Measurements from ENCODE around the gene RACGAP1. TPM values are rescaled to one million over a fixed set of nuclear protein-coding genes. Genes with fewer than 3 reads are reported as not detected.
A peak's percentile ranks its signal among the peaks of the same experiment; 100 is the strongest.

Gene RACGAP1
- total RNA-seq, 4 donors from 2014 or later, result 10.5 to 23.7 (median 13.1) TPM

- ATAC-seq, result no peak
- H3K27me3 ChIP-seq, result peaks cover 30% of the 10 kb centered on the region
- TF ChIP-seq POLR2AphosphoS5 (IDR thresholded peaks at IDR 0.05) (no peak), EP300 (IDR thresholded peaks at IDR 0.05) (no peak), POLR2A (IDR thresholded peaks at IDR 0.05) (no peak), CTCF (IDR thresholded peaks at IDR 0.05) (no peak)
- no peaks in the 10 kb centered on the region for H3K36me3 ChIP-seq
- 60 to 100% methylated on average over 1 of the region's 6 CpGs for WGBS, 2 donors (ENCODE audit: low coverage in 1 of 2)
- H3K9me3 ChIP-seq, result no peaks in the 10 kb centered on the region
- H3K27ac ChIP-seq, result peak overlapping the region in 1 of 4 donors; percentile 30
- H3K4me1 ChIP-seq, result peaks cover 0 to 13% (median 8%) of the 10 kb centered on the region in 3 donors
- no peak overlapping the region for H3K4me3 ChIP-seq
These were observed 56.8 kb downstream of the RACGAP1 start for GRCh38 chr12:49968471-49968870.

GRCh38 chr12:49967777-49968250, 57.5 kb downstream of the RACGAP1 start:
- peaks cover 30% of the 10 kb centered on the region for H3K27me3 ChIP-seq
- ATAC-seq, result no peak
- 70 to 100% methylated on average over 1 to 2 of the region's 15 CpGs for WGBS, 2 donors (ENCODE audit: low coverage in 1 of 2)
- peak overlapping the region in 1 of 2 donors; percentile 46 for H3K4me3 ChIP-seq
- peaks cover 0 to 13% (median 8%) of the 10 kb centered on the region in 3 donors for H3K4me1 ChIP-seq
- H3K27ac ChIP-seq, result no peak overlapping the region
- no peaks in the 10 kb centered on the region for H3K9me3 ChIP-seq
- TF ChIP-seq EP300 (IDR thresholded peaks at IDR 0.05), result no peak
- no peak for TF ChIP-seq POLR2A (IDR thresholded peaks at IDR 0.05)
- TF ChIP-seq POLR2AphosphoS5 (IDR thresholded peaks at IDR 0.05), result no peak
- no peak for TF ChIP-seq CTCF (IDR thresholded peaks at IDR 0.05)
- no peaks in the 10 kb centered on the region for H3K36me3 ChIP-seq

GRCh38 chr12:49967042-49967776, 58.1 kb downstream of the RACGAP1 start:
- H3K4me3 ChIP-seq, result peak overlapping the region; percentile 8 to 46

GRCh38 chr12:49966511-49967041, 58.7 kb downstream of the RACGAP1 start:
- 46% methylated on average over 11 of the region's 16 CpGs; no CpG with 5 or more reads in 1 of the 2 donors for WGBS, 2 donors (ENCODE audit: low coverage in 1 of 2)
- ATAC-seq, result no peak

More at GRCh38 chr12:49967042-49967776, 58.1 kb downstream of the RACGAP1 start:
- ATAC-seq, result peak; percentile 89
- no CpG with 5 or more reads among the region's 40 CpGs for WGBS, 2 donors (ENCODE audit: low coverage in 1 of 2)
- Histone ChIP-seq H3K27ac (peak overlapping the region in 1 of 4 donors; percentile 56), H3K27me3 (peaks cover 30% of the 10 kb centered on the region), H3K36me3 (no peaks in the 10 kb centered on the region), H3K9me3 (no peaks in the 10 kb centered on the region), H3K4me1 (peaks cover 0 to 13% (median 8%) of the 10 kb centered on the region in 3 donors)
- TF ChIP-seq POLR2A (IDR thresholded peaks at IDR 0.05) (no peak), CTCF (IDR thresholded peaks at IDR 0.05) (peak; percentile 30 to 97 (median 86)), POLR2AphosphoS5 (IDR thresholded peaks at IDR 0.05) (peak; percentile 39)

More at GRCh38 chr12:49966511-49967041, 58.7 kb downstream of the RACGAP1 start:
- peaks cover 30% of the 10 kb centered on the region for H3K27me3 ChIP-seq
- H3K36me3 ChIP-seq, result no peaks in the 10 kb centered on the region
- peaks cover 0 to 17% (median 8%) of the 10 kb centered on the region in 3 donors for H3K4me1 ChIP-seq
- no peak overlapping the region for H3K27ac ChIP-seq
- TF ChIP-seq POLR2A (IDR thresholded peaks at IDR 0.05) (no peak), EP300 (IDR thresholded peaks at IDR 0.05) (no peak), CTCF (IDR thresholded peaks at IDR 0.05) (no peak), POLR2AphosphoS5 (IDR thresholded peaks at IDR 0.05) (no peak)
- no peaks in the 10 kb centered on the region for H3K9me3 ChIP-seq
- H3K4me3 ChIP-seq, result no peak overlapping the region

Measured in gastroesophageal sphincter (tissue), 4 donors.